Activated CD4-positive, CD25-positive, alpha-beta regulatory T cell (primary cell): Measurements from ENCODE around the gene FBXO42.

Experiments
- DNase-seq, 4 experiments: peaks; one replicate each; lab custom pipeline; 2025; lab: John Stamatoyannopoulos, UW

FBXO42 gene

DNA sequence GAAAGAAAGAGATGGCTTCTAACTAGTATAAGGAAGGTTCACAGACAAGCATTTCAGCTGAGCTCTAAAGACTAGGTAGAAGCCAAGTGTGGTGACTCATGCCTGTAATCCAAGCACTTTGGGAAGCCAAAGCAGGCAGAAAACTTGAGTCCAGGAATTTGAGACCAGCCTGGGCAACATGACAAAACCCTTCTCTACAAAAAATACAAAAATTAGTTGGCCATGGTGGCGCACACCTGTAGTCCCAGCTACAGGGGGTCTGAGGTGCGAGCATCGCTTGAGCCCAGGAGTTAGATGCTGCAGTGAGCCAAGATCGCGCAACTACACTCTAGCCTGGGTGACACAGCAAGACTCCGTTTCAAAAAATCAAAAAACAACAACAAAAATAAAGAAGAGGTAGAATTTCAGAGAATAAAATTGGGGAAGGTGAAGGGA is 27.8 kb downstream of the FBXO42 start:
- DNase-seq: no peak

GRCh38 chr1:16321176-16321867 is 31.0 kb downstream of the FBXO42 start:
- DNase-seq: no peak

- no peak for DNase-seq
Observed at GRCh38 chr1:16318555-16318954, 33.7 kb downstream of the FBXO42 start.

DNA sequence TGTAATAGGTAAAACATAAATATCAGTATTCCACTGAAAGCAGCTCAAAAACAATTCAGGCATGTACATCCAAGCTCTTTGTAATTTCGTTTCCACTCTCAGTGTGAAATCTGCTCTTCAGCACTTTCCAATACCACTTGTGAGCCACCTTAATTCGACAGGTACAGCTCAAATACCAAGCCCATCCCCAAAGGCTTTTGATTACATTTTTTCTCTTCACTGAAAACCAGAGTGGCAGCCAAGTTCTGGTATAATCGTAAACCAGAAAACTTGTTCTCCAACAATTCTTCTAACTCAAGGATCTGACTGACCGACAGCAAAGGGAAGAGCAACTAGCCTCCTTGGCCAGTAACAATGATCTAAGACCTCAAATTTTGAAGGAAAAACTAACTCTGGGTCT is 36.8 kb downstream of the FBXO42 start:
- DNase-seq: no peak

- DNase-seq: no peak
Observed at GRCh38 chr1:16307222-16307621, 45.1 kb downstream of the FBXO42 start.

- DNase-seq: no peak
Observed at GRCh38 chr1:16302709-16303627, 49.3 kb downstream of the FBXO42 start.

DNA sequence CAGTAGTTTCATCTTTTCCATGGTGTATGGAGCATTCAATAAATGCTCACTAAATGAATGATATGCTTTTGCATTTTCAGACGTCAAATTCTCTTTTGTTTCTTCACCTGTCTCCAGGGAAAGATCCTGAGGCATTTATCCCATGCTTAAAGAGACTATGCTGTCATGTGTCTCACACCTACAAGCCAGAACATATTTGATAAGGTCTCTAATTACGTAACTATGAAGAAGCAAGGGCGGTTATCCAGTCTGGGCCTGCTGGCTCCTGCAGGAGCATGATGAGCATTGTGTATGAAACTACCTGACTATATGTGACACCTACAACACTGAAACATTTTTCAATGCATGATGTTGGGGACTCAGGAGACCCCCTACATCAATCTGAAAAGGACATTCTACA is 51.8 kb downstream of the FBXO42 start:
- no peak for DNase-seq

- DNase-seq: no peak
Observed at GRCh38 chr1:16298653-16299052, 53.6 kb downstream of the FBXO42 start.

DNA sequence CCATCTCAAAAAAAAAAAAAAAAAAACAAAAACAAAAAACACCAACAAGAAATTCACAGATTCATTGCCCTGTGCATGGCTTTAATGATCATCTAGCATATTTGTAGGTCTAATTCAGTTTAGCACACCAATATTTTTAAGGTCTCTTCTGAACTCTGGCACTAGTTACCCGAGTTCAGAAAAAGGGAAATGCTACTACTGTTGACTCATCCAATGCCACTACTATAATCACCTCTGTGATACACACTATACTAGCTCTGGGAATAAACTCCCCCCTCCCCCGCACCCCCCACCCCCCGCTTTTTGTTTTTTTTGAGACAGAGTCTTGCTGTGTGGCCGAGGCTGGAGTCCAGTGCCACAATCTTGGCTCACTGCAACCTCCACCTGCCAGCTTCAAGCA is 55.6 kb downstream of the FBXO42 start:
- DNase-seq: no peak

DNA sequence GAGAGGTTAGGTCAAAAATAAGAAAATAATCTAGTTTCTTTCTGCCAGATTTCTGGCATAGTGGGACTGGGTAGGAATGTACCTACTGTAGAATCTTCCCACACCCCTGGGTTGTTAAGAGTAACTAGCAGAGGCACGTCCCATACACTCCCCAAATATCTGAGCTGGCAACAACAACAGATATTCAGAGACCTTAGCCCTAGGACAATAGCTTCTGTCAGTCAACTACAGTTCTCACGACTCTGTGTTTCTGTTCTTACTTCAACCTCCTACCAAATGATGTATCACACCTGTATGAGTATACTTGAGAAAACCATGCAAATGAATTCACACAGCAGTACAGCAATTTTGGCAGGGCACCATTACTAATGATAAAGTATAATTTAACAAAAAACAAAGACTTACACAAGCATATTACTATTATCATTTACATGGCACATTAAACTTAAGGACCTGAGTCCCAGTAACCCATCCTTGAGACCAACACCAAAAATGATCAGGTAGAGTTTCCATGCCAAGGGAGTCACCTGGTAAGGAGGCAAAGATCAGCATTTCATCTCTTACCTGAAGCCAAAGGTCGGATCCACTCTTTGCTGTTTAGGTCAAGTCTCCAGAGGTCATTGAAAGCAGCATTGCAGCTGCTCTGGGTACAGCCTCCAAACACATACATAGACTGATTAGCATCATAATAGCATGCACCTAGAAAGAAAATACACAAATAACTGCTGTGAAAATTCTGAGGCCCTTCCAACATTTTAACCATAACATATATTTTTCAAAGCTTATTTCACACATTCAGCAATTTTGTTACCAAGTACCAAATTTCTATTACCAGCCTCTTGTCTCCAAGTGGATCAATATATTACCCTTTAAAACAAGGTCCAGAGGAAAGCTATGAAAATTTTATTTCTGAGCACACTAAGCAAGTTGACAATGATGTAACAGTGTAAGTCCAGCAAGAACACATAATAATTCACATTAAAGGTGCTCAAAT is 57.8 kb downstream of the FBXO42 start:
- no peak for DNase-seq

- DNase-seq: no peak
Observed at GRCh38 chr1:16293538-16293937, 58.7 kb downstream of the FBXO42 start.

- DNase-seq: no peak
Observed at GRCh38 chr1:16292739-16293138, 59.5 kb downstream of the FBXO42 start.

- no peak for DNase-seq
Observed at GRCh38 chr1:16289959-16290358, 62.3 kb downstream of the FBXO42 start.

GRCh38 chr1:16286122-16286521 is 66.2 kb downstream of the FBXO42 start:
- DNase-seq: no peak

GRCh38 chr1:16281765-16282164 is 70.5 kb downstream of the FBXO42 start:
- DNase-seq: no peak

GRCh38 chr1:16279186-16279585 is 73.1 kb downstream of the FBXO42 start:
- DNase-seq: no peak

- DNase-seq: no peak
Observed at GRCh38 chr1:16276302-16277030, 75.8 kb downstream of the FBXO42 start.

- no peak for DNase-seq
Observed at GRCh38 chr1:16275591-16275990, 76.7 kb downstream of the FBXO42 start.

GRCh38 chr1:16267690-16268180 is 84.5 kb downstream of the FBXO42 start:
- no peak for DNase-seq

- DNase-seq: no peak
Observed at GRCh38 chr1:16266411-16267118, 85.7 kb downstream of the FBXO42 start.

GRCh38 chr1:16262067-16262466 is 90.2 kb downstream of the FBXO42 start:
- no peak for DNase-seq
